GM19452 (cell line): Measurements from ENCODE around the gene SMARCB1.

Experiments
- ATAC-seq: cut with Tn5 transposase; IDR thresholded peaks from one replicate; pipeline ENCODE4 v1.9.1; 2021; ENCODE audit not compliant: unreplicated experiment

The SMARCB1 gene

GRCh38 chr22:23786752-23787599 lies at the start of gene SMARCB1:
Gene SMARCB1 (plus strand): TSS chr22:23786966. CDS start chr22:23787170, 204 bp downstream.
- ATAC-seq = peak; percentile 67

DNA sequence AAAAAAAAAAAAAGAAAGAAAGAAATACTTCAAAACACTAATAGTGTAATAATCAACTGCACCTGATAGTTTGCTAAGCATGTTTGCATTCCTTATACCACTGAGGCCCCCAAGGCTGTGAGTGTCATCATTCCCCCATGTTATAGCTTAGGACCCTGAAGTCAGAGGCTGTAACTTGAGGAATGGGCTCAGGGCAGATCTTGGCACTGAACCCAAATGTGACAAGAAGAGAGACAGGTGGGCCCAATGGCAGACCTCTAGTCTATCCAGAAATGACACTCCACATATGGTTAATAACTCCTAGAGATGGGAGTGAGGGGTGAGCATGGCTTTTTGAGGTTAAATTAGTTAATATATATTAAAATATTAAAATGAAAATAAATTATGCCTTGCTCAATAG lies 49.1 kb upstream of the SMARCB1 start:
- ATAC-seq = no peak

DNA sequence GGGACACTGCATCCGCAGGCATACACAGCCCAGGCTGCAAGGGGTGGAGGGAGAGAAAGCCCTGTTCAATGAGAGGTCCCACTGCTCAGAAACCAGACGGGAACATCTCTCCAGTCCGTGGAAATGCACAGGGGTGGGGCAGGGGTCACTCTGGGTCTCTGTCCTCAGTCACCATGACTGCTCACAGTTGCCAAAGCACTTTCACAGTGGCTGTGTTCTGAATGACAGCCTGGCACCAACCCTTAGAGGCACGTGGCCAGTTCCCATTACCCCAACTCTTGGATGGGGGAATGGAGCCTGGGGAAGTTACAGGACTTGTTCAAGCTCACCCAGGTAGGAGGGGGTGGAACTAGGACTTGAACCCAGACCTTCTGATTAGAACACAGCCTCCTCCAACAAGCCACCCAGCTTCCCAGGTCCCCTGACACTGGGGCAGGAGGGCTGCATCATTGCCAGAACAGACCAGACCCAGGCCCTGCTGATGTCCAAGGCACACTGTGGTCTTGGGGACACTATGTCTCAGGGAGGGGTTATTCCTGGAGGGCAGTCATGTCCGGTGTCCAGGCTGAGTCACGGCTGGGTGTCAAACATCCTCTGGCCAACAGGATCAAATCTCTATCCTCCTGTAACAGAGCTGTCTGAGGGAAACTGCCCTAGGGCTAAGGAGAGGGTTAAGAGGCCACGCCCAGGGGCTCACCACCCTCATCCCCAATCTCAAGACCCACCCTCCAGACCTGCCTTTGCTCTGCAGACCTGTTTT lies 44.1 kb upstream of the SMARCB1 start:
- no peak for ATAC-seq

GRCh38 chr22:23743303-23743705 lies 43.5 kb upstream of the SMARCB1 start:
- ATAC-seq = no peak

GRCh38 chr22:23744001-23744400 lies 42.8 kb upstream of the SMARCB1 start:
- no peak for ATAC-seq

GRCh38 chr22:23744485-23744884 lies 42.3 kb upstream of the SMARCB1 start:
- ATAC-seq = no peak

DNA sequence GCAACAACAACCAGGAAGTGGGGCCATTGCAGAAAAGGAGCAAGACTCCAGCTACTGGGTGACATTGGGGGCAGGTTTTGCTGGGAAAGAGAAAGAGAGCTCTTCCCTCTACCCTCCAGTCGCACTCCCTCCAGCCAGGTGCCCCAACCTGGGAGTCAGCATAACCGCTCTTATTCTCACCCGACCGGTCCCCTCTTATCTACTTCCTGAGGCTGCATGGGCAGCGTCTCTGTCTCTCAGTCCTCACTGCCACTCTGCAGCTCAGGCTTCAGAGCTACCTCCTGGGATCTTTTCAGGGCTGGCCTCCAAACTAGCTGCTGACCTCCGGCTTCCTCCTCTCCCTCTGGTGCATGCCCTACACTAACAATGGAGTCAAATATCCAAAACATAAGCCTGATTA lies 41.0 kb upstream of the SMARCB1 start:
- no peak for ATAC-seq

DNA sequence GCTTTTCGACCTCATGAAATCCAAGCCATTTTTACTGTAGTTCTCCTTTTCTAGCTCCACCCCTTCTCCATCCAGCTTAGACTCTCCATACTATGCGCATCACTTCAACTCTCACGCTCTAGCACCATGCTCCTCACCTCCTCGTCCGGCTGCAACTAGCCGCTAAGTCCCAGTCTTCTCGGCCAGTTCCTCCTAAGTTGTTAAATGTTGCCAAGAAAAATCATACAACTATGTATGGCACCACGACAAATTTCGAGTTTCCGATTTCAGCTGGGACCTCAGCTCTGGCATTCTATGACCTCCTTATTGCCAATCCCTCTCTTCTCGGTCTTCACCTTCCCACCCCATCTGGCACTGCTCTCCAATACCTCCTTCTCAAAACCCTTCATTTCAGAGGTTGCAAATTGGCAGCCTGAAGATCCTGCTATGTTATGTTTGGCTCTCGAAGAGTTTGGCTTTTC lies 36.9 kb upstream of the SMARCB1 start:
- no peak for ATAC-seq

- no peak for ATAC-seq
These were observed 36.4 kb upstream of the SMARCB1 start for GRCh38 chr22:23750367-23750713.

DNA sequence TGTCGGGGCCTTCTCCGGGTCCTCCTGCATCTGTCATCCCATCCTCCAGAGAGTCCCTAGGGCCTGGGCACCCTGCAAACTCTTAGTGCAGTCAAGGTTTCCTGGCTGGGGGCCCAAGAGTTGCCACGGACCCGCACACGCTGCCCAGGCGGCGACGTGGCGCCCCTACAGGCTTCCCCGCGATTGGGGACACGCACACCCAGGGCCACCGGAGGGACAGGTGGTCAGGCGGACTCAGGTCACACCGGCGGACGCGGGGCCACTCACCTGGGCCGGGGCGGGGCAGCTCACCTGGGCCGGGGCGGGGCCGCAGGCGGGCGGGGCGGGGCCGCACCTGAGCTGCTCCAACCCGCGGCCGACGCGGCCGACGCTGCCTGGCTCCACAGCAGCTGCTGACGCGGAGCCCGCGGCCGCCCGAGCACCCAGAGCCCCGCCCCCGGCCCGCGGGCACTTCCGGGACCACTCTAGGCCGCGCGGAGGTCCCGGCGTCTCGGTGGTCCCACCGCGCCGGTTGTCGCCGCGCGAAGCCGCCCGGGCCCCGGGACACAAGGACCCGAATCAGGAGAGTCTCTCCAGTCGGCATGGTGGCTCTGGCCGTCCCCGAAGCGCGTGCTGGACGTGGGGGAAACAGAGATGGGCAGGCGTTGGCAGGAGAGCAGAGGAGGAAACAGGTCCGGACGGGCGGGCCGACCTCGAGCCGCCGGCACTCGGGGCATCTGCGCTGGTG lies 35.9 kb upstream of the SMARCB1 start, which contains the start of gene ZNF70:
TSS of gene ZNF70 (minus strand) at position 399 of the 727 bp plus-strand sequence. CDS start 5,972 bp downstream, outside the sequence.
- ATAC-seq = peak; percentile 82

DNA sequence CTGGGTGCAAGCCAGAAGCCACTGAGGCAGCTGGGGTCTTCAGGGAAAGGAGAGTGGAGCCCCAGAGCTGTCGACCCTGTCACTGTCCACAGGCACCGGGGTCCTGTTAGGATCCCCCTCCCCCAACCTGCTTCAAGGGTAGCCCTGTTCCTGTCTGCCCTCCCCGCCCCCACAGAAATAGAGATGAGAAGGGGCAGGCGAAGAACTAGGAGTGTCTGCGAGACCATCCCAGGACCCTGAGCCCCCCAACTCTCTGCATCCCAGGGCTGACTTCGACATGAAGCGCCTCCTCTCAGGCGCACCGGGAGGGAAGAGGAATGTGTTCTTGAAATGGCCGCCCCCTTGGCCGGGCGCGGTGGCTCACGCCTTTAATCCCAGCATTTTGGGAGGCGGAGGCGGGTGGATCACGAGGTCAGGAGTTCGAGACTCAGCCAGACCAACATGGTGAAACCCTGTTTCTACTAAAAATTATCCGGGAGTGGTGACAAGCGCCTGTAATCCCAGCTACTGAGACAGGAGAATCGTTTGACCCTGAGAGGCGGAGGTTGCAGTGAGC lies 35.2 kb upstream of the SMARCB1 start:
- ATAC-seq = peak; percentile 14

GRCh38 chr22:23752090-23752691 lies 34.6 kb upstream of the SMARCB1 start:
- ATAC-seq = no peak

- ATAC-seq = no peak
These were observed 34.0 kb upstream of the SMARCB1 start for GRCh38 chr22:23752750-23753149.

- no peak for ATAC-seq
These were observed 33.4 kb upstream of the SMARCB1 start for GRCh38 chr22:23753385-23753784.

DNA sequence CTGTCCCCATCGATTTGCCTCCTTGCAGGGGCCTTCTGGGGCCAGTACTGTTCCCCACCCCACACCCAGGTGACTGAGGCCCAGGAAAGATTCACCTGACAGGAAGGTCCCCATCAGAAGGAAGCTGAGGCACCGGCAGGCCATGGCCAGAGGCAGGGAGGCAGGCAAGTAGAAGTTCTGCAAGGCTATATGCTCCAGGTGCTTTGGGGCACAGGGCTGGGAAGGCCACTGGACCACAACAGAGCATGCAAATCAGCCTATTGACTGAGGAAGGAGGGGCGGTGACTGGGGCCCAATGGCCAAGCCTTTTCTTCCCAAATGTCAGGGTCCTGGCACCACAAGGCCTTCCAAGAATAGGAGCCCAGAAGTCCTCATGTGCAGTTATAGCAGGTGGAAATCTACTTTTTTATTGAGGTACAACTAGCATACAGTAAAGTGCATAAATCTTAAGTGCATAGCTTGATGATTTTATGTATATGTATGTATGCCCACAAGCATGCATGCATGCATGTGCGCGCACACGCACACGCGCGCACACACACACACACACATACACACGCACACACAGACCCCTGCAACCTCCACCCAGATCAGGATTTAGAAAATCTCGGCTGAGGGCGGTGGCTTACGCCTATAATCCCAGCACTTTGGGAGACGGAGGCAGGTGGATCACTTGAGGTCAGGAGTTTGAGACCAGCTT lies 32.4 kb upstream of the SMARCB1 start, which contains the start of gene VPREB3:
TSS of gene VPREB3 (minus strand) at position 206 of the 700 bp plus-strand sequence. CDS start at position 144, 62 bp downstream.
- no peak for ATAC-seq

DNA sequence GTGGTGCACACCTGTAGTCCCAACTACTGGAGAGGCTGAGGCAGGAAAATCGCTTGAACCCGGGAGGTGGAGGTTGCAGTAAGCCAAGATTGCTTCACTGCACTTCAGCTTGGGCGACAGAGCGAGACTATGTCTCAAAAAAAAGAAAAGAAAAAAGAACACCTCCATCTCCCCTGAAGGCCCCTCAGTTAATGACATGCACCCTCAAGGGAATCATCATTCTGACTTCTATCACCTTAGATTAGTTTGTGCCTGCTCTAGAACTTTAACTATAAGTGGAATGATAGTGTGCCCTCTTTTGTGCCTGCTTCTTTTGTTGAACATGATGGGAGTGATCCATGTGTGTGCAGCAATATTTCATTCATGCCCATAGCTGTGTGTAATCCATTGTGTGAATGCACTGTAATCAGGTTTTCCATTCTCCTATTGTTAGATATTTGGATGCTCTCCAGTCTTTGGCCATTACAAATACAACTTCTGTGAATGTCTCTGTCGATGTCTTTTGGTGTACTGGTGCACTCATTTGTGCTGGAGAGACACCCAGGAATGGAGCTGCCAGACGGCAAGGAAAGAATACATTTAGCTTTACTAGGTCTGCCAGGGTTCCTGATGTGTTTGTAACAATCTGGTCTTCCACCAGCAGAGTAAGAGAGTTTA lies 31.7 kb upstream of the SMARCB1 start:
- no peak for ATAC-seq

DNA sequence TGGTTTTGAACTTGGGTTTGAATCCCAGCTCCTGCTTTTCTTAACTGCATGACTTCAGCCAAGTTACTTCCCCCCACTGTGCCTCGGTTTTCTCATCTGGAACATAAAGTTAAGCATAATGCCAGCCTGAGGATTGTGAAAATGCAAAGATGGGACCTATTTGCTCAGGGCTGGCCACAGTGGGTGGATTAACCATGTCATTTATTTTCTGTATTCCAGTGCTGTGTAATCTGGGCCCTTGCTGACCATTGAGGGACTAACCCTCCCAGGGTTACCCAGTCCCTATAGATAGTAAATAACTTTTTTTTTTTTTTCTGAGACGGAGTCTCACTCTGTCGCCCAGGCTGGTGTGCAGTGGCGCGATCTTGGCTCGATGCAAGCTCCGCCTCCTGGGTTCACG lies 31.1 kb upstream of the SMARCB1 start:
- no peak for ATAC-seq

GRCh38 chr22:23756891-23757290 lies 29.9 kb upstream of the SMARCB1 start:
- ATAC-seq = no peak

DNA sequence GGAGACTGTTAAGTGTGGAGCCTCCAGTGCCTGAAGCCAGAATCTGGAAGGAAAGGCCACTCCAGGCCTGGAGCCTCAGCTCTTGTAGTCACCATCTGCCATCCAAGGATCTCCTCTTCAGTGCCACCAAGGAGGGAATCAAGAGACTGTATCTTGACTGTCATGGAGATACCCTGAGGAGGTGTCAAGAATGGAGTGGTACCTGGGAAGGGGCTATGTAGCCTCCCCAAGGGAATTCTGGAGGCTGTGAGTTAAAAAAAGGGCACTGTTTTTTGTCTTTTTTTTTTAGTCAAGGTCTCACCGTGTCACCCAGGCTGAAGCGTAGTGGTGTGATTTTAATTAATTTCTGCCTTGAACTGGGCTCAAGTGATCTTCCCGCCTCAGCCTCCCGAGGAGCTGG lies 27.2 kb upstream of the SMARCB1 start:
- no peak for ATAC-seq
